ENCODE measurements around the gene FAM219B. TPM values are rescaled to one million over a fixed set of nuclear protein-coding genes. Genes with fewer than 3 reads are reported as not detected.

Gene FAM219B
- total RNA-seq, 2 experiments from 2014 or later: 52.3 to 67.6 TPM

- H3K4me3 ChIP-seq (ENCODE audit: low read depth, low read length, poor library complexity, severe bottlenecking): peak overlapping the region; percentile 38
- TF ChIP-seq EZH2phosphoT487 (IDR thresholded peaks at IDR 0.05; ENCODE audit: borderline replicate concordance, low read depth, low read length): no peak
- TF ChIP-seq, protein P1, sequence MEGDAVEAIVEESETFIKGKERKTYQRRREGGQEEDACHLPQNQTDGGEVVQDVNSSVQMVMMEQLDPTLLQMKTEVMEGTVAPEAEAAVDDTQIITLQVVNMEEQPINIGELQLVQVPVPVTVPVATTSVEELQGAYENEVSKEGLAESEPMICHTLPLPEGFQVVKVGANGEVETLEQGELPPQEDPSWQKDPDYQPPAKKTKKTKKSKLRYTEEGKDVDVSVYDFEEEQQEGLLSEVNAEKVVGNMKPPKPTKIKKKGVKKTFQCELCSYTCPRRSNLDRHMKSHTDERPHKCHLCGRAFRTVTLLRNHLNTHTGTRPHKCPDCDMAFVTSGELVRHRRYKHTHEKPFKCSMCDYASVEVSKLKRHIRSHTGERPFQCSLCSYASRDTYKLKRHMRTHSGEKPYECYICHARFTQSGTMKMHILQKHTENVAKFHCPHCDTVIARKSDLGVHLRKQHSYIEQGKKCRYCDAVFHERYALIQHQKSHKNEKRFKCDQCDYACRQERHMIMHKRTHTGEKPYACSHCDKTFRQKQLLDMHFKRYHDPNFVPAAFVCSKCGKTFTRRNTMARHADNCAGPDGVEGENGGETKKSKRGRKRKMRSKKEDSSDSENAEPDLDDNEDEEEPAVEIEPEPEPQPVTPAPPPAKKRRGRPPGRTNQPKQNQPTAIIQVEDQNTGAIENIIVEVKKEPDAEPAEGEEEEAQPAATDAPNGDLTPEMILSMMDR (conservative IDR thresholded peaks at IDR 0.05; ENCODE audit: low read length): no peak
- H3K79me2 ChIP-seq (ENCODE audit: insufficient read depth, low read depth, low read length): peaks cover 61% of the 10 kb centered on the region
- H3K27ac ChIP-seq (ENCODE audit: low read depth, low read length, poor library complexity, severe bottlenecking): peak overlapping the region; percentile 60
- H4K20me1 ChIP-seq (ENCODE audit: insufficient read depth, low read length): peaks cover 5% of the 10 kb centered on the region
- peaks cover 16% of the 10 kb centered on the region for H3K9me3 ChIP-seq (ENCODE audit: low read length)
- H3K9me2 ChIP-seq (ENCODE audit: insufficient read depth, low read length): no peaks in the 10 kb centered on the region
- H3K36me3 ChIP-seq (ENCODE audit: insufficient read depth, low read length): peaks cover 34% of the 10 kb centered on the region
- no peak for DNase-seq (ENCODE audit: low spot score)
- intact Hi-C loops (cut with micrococcal nuclease; ENCODE audit: unreplicated experiment): no loop called here
- peaks cover 38% of the 10 kb centered on the region for H3K4me1 ChIP-seq (ENCODE audit: insufficient read depth, low read length, poor library complexity, severe bottlenecking)
- BruUV-seq (replicated peaks): TSS peak; percentile 44
- peak overlapping the region; percentile 67 for H3K4me2 ChIP-seq (ENCODE audit: low read length)
- ChIA-PET CTCF (ENCODE audit: unreplicated experiment) (interaction anchor here (0.8 to 1.1 kb wide), 3 partner anchors 12 to 26 kb away, joined by 3 to 4 read pairs (median 3); no protein-coding TSS in a partner anchor), POLR2A (interaction anchor here (1.0 to 2.5 kb wide), 7 partner anchors 12 to 83 kb away, joined by 3 to 21 read pairs (median 5); no protein-coding TSS in a partner anchor)
- no peak overlapping the region for H2AFZ ChIP-seq (ENCODE audit: low read length)
Observed at GRCh38 chr15:74870436-74871215, 36.0 kb downstream of the FAM219B start.

GRCh38 chr15:74869726-74870407 is 36.8 kb downstream of the FAM219B start:
- intact Hi-C loops (cut with micrococcal nuclease; ENCODE audit: unreplicated experiment): no loop called here

More at GRCh38 chr15:74869726-74870407, 36.8 kb downstream of the FAM219B start:
- no peaks in the 10 kb centered on the region for H3K9me2 ChIP-seq (ENCODE audit: insufficient read depth, low read length)
- peak overlapping the region; percentile 67 for H3K4me2 ChIP-seq (ENCODE audit: low read length)
- peak overlapping the region; percentile 38 for H3K4me3 ChIP-seq (ENCODE audit: low read depth, low read length, poor library complexity, severe bottlenecking)
- POLR2A ChIA-PET: interaction anchor here (0.6 to 2.5 kb wide), 12 partner anchors 11 to 638 kb away, joined by 3 to 21 read pairs (median 4); no protein-coding TSS in a partner anchor
- H3K4me1 ChIP-seq (ENCODE audit: insufficient read depth, low read length, poor library complexity, severe bottlenecking): peaks cover 38% of the 10 kb centered on the region
- no peak for TF ChIP-seq EZH2phosphoT487 (IDR thresholded peaks at IDR 0.05; ENCODE audit: borderline replicate concordance, low read depth, low read length)
- TF ChIP-seq, protein P1 (conservative IDR thresholded peaks at IDR 0.05; ENCODE audit: low read length): no peak
- H3K27ac ChIP-seq (ENCODE audit: low read depth, low read length, poor library complexity, severe bottlenecking): peak overlapping the region; percentile 60
- peak; percentile 76 for DNase-seq (ENCODE audit: low spot score)
- CTCF ChIA-PET (ENCODE audit: unreplicated experiment): interaction anchor here (0.6 to 1.1 kb wide), 8 partner anchors 11 to 457 kb away, joined by 3 to 6 read pairs (median 4); no protein-coding TSS in a partner anchor
- H3K36me3 ChIP-seq (ENCODE audit: insufficient read depth, low read length): peaks cover 34% of the 10 kb centered on the region
- BruUV-seq (replicated peaks): no TSS peak
- peaks cover 16% of the 10 kb centered on the region for H3K9me3 ChIP-seq (ENCODE audit: low read length)
- peaks cover 5% of the 10 kb centered on the region for H4K20me1 ChIP-seq (ENCODE audit: insufficient read depth, low read length)
- no peak overlapping the region for H2AFZ ChIP-seq (ENCODE audit: low read length)
- peaks cover 65% of the 10 kb centered on the region for H3K79me2 ChIP-seq (ENCODE audit: insufficient read depth, low read depth, low read length)

Measured in OCI-LY7 (cell line).